DMS79 treated with DMSO at 0.1 percent for 48 hours (cell line): ENCODE results near the gene EML4.

ENCODE experiments used
- DNase-seq: peaks from one replicate; lab custom pipeline; 2025; lab: John Stamatoyannopoulos, UW

Gene EML4

DNA sequence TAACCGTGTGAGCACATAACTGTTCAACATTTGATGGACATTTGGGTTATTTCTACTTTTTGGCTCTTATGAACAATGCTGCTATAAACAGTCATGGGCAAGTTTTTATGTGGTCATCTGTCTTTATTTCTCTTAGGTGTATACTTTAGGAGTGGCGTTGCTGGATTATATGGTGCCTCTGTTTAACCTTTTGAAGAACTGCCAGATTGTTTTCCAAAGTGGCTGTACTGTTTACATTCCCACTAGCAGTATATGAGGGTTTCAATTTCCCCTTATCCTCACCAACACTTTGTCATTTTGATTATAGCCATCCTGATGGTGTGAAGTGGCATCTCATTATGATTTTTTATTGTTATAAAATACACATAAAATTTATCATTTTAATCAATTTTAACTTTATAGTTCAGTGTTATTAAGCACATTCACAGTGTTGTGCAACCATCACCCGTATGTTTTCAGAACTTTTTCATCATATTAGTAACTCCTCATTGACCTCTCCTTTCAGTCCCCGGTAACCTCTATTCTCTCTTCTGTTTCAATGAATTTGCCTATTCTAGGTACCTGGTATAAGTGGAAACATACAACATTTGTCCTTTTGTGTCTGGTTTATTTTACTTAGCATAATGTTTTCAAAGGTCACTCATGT is 55.4 kb downstream of the EML4 start:
- DNase-seq = no peak

GRCh38 chr2:42225573-42225972 is 56.4 kb downstream of the EML4 start:
- no peak for DNase-seq

DNA sequence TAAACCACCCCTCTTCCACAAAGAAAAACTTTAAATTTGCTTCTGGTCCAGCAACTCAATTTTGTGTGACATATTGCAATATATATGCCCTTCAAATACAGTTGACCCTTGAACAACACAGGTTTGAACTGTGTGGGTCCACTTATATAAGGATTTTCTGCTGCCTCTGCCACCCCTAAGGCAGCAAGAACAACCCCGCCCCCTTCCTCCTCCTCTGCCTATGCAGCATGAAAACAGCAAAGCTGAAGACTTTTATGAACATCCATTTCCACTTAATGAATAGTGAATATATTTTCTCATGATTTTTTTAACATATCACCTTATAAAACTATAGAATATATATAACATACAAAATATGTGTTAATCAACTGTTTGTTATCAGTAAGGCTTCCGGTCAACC is 58.3 kb downstream of the EML4 start:
- no peak for DNase-seq

DNA sequence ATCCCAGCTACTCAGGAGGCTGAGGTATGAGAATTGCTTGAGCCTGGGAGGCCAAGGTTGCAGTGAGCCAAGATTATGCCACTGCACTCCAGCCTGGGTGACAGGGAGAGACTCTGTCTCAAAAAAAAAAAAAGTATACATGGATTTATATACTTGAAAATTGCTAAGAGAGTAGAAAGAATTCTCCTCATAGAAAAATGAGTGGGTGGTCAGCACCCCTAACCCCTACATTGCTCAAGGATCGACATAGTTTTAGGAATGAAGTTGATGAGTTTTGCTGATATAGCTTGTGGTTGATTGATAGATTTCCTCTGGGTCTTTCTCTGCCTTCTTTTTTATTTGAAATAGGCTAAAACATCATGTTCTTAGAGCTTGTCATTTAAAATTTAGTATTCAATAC is 58.9 kb downstream of the EML4 start:
- DNase-seq = no peak

DNA sequence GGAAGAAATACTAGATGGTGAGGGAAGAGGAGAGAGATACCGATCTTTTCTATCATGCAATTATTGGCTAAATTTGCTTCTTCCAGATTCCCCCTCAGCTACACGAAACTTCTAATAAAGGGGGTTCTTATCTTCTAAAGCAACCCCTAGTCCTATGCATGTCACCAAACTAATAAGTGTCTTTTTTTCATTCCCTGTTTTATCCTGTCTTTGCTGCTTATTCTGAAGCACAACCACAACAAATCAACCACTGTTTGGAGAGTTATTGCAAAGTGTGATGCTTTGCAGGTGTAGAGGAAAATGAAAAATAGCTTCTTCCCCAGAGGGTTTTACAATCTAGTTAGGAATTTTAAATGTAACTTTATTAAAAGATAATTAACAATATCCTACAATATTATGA is 60.8 kb downstream of the EML4 start:
- no peak for DNase-seq

GRCh38 chr2:42230891-42231290 is 61.7 kb downstream of the EML4 start:
- DNase-seq = no peak

DNA sequence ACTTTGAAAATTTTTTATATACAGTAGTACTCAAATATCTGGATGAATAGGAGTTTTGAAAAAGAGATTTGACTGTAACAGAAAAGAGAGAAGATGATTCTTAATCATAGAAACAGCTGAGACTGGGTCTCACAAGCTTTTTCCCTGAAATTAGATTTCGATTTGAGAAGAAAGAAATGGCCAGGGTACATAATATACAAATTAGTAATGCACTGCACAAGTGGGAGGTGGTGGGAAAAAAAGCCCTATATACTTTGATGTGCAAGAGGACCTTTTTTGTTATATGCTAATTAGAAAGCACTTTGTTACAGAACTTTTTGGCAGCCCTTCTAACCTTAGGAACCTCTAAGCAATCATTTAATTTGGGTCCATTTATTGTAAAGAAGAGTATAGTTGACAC is 62.9 kb downstream of the EML4 start:
- DNase-seq = no peak

DNA sequence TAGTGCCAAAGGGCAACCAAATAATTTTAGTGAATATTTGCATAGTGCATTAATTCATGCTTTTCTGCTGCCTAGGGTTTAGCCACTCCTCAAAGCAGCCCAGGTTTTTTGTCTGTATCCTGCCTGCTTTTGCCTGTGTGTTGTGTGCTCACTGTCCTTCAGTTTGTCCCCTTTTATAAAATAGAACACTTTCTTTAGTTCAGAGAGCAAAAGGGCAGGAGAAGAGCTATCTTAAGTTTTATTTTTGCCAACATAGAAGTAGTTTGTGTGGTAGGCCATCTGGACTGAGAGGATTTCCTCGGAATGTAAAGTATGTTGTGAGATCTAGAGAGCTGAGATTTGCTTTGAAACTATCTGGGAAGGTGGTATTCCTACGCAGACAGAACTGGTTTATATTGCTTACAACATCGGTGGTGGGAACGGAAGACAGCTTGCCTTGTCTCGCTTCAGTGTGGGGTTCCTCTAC is 64.9 kb downstream of the EML4 start:
- DNase-seq = no peak

GRCh38 chr2:42236911-42237310 is 67.8 kb downstream of the EML4 start:
- DNase-seq = no peak

GRCh38 chr2:42238644-42239288 is 69.6 kb downstream of the EML4 start:
- DNase-seq = peak; percentile 69

DNA sequence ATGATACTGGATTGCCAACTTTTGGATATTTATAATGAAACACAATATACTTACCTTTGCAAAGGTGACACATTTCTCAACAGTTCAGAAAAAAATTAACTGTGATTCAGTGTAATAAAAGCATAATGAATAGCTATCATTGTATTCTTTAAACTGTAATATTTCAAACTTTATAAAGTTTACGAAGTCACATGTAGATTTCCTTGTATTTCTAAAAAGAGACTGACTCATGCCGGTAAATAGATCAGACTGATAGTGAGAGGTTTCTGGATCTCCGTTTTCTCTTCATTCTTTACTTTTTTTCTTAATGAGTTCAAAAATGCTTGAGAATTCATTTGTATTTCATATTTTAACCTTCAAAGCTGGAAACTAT is 70.1 kb downstream of the EML4 start:
- DNase-seq = no peak

DNA sequence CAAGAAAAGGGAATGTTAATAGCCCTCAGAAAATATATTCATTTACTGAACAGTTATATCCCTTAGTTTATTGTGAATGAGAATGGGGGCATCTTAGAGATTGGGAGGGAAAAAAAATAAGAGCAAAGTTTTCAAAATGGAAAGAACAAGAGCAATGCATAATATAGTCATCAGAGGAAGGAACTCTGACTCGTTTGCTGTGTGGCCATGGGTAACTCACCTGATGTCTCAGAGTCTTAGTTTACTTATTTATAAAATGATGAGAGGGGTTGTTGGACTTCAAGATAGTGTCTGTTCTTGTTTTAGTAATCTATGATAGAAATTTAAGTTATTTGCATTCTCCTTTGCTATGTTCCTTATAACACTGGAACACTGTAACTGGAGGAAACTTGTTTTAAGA is 70.7 kb downstream of the EML4 start:
- no peak for DNase-seq

- DNase-seq = no peak
Observed at GRCh38 chr2:42241517-42241916, 72.4 kb downstream of the EML4 start.

GRCh38 chr2:42243297-42243696 is 74.1 kb downstream of the EML4 start:
- no peak for DNase-seq

DNA sequence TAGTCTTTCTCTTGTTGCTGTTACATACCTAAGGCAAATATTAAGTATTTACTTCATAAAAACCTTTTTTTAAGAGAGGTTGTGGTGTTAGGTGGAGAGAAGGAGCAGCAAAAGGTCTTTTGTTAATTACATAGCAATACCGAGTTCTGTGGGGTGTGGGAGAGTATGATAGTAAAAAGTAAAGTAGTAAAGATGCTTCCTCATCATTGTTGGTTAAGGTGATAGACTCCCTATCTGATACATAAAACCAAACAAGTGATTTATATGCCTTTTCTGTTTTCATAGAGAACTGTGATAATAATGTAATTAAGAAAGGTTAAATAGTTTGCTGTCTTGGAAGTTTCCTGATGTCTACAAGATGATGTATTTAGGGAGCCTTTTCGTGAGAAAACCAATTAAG is 75.4 kb downstream of the EML4 start:
- DNase-seq = no peak

GRCh38 chr2:42245396-42245795 is 76.2 kb downstream of the EML4 start:
- DNase-seq = no peak

DNA sequence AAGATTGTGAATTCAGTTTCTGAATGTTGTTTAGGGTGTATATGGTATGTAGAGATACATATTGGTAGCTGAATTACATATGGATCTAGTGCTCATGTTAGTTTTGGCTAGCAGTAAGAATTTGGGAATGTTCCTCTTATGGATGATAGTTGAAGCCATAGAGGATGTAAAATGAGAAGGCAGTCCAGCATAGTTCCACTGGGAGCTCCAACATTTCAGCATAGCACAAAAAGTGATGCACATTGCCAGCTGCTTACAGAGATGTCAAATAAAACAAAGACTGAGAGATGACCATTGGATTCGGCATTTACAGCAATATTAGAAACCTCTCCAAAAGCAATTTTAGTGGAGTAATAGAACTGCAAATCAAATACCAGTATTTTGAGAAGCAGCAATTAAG is 77.4 kb downstream of the EML4 start:
- no peak for DNase-seq

DNA sequence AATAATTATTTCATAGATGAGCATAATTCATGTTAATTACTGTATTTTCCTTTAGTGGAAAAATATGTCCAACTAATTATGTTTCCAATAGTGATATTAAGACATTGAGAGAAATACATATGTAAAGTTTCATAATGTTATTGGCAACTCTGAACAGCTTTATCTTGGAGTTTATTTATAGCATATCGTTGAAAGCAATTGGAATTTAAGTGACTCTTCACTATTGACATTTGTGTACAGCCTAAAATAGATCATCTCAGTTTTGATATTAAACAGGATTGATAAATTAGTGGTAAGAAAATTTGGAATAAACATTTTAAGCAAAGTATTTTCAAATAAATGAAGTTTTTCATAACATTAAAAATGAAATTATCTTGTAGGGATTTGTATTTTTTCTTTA is 79.7 kb downstream of the EML4 start:
- no peak for DNase-seq

DNA sequence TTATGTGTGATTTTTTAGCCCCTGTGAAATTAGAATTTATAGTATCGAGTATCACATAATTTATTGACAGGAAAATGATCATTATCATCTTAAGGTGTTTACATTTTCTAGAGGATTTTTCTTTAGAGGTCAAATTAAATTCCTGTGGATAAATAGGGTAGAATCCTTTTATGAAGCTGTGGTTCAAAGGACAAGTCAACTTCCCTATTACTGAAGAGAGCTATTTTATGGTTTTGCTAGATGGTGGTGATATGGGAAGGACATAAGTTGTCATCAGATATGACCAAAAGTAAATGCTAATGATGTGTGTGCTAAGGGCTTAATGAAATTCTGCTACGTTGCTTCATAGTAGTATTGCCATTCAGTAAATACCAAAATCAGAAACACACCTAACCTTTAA is 80.1 kb downstream of the EML4 start:
- DNase-seq = no peak

DNA sequence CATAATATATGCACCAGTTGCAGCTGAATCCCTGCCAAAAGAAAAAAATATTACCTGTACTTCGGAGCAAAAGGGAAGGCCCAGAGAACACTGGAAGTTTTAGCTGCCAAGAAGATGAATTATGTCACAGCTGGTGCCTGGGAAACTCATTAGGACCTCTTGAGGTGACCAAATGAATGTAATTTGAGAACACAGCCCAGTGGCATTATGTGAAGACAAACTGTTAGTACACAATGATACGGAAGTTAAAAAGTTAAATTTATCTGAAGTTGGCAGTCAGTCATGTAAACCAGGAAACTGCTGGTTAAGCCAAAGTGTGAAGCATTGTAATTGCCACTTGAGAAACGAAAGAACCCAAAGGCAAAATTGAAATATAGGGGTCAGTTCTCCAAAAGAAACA is 80.7 kb downstream of the EML4 start:
- DNase-seq = peak; percentile 87

GRCh38 chr2:42250925-42251324 is 81.8 kb downstream of the EML4 start:
- DNase-seq = no peak

DNA sequence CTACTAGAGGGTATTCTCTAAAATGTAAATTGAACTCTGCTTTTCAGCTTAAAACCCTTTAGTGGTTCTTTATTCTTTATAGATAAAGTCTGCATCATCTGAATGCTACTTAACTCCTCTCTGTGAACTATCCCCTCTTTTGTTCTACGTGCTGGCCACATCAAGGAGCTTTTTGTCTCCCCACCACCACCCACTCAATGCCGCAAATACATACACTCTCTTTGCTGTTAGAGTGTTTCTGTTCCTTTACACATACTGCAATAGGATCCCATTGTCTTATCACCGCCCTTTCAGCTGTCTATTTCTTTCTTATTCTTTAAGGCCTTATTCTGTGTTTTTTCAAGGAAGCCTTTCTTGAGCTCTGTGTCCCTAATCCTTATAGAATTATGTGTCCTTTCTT is 83.3 kb downstream of the EML4 start:
- DNase-seq = no peak

GRCh38 chr2:42254186-42254895 is 85.2 kb downstream of the EML4 start:
- DNase-seq = no peak

- DNase-seq = no peak
Observed at GRCh38 chr2:42256505-42256904, 87.4 kb downstream of the EML4 start.
